ENCODE results near the gene HAND2.

- TF ChIP-seq, protein P1, sequence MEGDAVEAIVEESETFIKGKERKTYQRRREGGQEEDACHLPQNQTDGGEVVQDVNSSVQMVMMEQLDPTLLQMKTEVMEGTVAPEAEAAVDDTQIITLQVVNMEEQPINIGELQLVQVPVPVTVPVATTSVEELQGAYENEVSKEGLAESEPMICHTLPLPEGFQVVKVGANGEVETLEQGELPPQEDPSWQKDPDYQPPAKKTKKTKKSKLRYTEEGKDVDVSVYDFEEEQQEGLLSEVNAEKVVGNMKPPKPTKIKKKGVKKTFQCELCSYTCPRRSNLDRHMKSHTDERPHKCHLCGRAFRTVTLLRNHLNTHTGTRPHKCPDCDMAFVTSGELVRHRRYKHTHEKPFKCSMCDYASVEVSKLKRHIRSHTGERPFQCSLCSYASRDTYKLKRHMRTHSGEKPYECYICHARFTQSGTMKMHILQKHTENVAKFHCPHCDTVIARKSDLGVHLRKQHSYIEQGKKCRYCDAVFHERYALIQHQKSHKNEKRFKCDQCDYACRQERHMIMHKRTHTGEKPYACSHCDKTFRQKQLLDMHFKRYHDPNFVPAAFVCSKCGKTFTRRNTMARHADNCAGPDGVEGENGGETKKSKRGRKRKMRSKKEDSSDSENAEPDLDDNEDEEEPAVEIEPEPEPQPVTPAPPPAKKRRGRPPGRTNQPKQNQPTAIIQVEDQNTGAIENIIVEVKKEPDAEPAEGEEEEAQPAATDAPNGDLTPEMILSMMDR (IDR thresholded peaks at IDR 0.05), result no peak
- no peak for TF ChIP-seq POLR2A (IDR thresholded peaks at IDR 0.05)
Measured at GRCh38 chr4:173498771-173499170, 31.3 kb downstream of the HAND2 start.
